HG03196 (cell line): ENCODE data around the gene FBXL13.
"Not testable (repeated sequence)": the region's sequence is repeated elsewhere in the genome, so short reads cannot be mapped to it uniquely, and the experiment has no call there.

Experiments used
- ATAC-seq: cut with Tn5 transposase; IDR thresholded peaks from one replicate; pipeline ENCODE4 v1.9.1; 2021; ENCODE audit not compliant: unreplicated experiment

Gene FBXL13

DNA sequence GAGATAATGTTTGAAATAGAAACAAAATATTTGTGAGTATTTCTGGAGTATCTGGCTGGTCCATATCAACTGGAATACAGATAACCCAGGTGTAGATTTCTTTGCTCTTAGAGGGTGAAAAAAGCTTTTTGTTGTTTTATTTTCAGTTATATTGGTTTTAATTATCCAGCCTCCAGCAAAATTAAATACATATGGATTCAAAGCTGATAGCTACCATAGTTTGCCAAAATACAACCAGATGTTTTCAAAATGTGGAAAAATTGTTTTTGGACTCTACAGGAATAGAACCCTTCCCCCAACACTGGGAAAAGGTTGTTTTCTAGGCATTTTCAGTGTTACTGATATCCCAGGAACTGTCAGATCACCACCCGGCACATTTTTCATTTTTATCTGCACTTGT is 131.7 kb downstream of the FBXL13 start:
- ATAC-seq, result no peak

GRCh38 chr7:102942181-102942866 is 132.3 kb downstream of the FBXL13 start:
- ATAC-seq, result no peak

DNA sequence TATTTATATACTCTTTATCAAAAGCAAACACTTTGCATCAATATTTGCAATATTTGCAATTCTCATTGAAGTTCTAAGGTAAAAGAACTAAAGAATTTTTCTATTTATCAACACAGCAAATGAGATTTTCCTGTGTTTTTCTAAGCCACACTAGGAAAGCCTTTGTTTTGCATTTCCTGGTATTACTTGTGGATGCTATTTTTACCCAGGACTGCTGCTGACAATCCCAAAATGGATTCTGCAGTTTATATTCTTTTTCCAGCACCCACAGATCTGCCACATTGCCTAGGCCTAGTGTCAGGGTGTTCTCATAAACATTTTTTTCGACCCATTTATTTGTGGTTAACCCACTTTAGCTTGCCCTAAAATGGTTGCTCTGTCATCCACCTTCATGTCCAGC is 135.9 kb downstream of the FBXL13 start:
- ATAC-seq, result no peak

DNA sequence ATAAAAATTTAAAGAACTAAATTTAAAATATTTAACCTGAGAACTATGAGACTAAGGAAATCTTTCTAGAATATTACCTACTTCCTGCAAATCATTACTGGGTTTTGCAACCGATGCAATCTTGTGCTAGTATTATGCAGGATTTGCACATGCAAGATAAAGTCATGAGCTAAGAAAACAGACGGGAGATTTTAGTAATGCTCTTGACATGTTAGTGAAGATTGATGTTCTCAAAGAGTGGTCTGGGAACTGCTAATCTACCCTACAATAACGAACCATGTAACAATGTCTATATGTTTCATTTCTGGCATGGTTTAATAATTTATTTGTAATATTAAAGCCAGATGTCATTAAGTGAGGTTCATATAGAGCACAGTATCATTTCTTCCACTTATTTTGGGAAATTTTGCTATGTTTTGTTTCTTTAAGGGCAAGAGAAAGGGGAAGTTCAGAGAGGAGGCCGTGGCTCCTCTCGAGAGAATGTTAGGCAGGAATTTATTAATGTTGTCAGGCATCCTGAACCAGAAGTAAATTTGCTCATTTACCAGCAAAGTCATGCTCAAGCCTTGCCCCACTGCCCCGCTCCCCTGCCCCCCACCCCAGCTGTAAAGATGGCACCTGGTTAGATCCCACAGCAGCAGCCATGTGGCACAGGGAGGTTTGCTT is 139.0 kb downstream of the FBXL13 start:
- ATAC-seq, result no peak

GRCh38 chr7:102934701-102935100 is 139.9 kb downstream of the FBXL13 start:
- no peak for ATAC-seq

GRCh38 chr7:102934239-102934638 is 140.4 kb downstream of the FBXL13 start:
- ATAC-seq, result no peak

DNA sequence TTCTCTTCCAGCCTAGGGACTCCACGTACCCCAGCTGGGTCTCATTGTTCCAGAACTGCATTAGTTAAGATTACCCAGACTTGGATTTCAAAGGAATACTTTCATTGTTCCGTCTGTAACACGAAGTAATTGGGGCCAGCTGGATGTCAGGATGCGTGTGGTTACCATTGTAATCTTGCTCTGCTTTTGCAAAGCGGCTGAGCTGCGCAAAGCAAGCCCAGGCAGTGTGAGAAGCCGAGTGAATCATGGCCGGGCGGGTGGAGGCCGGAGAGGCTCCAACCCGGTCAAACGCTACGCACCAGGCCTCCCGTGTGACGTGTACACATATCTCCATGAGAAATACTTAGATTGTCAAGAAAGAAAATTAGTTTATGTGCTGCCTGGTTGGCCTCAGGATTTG is 140.8 kb downstream of the FBXL13 start:
- no peak for ATAC-seq

DNA sequence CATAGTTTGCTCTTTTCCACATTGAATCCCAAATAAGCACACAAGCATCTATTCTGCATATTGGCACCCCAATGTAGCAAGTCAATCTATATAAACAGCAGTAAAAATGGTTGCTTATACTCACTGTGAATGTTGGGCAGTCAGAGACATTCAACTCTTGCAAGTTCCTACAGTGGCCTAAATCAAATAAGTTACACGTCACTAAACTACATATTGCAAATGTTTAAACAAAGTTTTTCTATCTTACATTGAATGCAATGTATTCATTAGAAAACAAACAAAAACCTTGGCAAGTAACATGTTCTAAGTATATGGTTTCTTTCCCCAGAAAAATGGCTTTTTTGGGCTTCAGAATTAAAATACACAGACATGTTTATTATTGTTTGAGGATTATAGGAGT is 142.8 kb downstream of the FBXL13 start:
- ATAC-seq, result no peak

- ATAC-seq, result no peak
Measured at GRCh38 chr7:102927312-102927933, 147.2 kb downstream of the FBXL13 start.

GRCh38 chr7:102926783-102927140 is 147.8 kb downstream of the FBXL13 start:
- ATAC-seq, result no peak

GRCh38 chr7:102925976-102926782 is 148.4 kb downstream of the FBXL13 start:
- ATAC-seq, result no peak

DNA sequence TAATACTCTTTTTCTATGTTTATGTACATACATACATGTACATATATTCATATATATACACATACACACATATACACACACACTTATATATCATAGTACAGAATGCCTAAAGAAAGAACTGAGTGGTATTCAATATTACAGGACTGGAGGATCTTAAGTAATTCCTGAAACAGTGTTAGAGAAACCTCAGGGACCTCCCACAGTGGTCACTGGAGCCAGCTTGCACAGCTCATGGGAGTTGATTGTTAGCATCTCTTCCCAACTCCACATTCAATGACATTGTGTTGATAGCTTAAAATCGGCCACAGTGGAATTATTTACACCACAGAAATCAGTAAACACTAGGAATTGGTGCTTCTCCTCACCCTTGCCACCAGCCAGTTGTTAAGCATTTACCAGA is 155.8 kb downstream of the FBXL13 start:
- no peak for ATAC-seq

- no peak for ATAC-seq
Measured at GRCh38 chr7:102917436-102918353, 156.9 kb downstream of the FBXL13 start.

DNA sequence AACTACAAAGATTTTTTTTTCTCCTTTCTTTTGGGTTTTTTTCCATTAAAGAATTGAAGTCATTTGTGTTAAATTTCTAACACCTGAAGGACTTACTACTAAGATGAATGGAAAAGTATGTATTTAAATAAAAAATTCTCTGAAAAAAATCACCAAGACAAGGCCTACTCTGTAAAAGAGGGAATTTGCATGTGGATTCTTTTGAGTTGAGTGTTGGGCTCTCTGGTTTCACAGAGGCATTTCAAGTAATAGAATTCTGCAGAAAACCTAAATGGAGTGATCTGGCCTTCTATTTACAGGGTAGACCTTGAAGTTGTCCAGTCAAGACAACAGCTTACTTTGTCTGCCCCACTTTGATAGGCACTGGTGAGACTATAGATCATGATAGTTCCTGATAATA is 157.7 kb downstream of the FBXL13 start:
- ATAC-seq, result no peak

DNA sequence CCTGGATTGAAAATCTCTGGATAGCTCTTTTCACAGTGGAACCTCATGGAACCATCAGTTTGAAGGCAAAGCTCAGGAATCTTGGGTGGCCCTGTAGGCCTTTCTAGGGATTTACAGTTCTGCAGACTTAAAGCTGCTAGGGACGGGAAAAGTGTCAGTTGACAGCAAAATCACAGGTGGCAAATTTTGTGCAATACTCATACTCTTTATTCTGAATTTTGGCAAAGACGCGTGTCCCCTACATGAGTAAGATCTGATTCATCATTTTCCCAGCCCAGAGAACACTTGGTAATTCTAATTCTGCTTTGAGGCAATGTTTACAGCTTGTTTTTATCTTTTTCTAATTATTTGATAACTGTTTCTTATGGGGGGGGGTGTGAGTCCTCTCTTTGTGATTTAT is 158.2 kb downstream of the FBXL13 start:
- no peak for ATAC-seq

- ATAC-seq, result no peak
Measured at GRCh38 chr7:102914585-102914984, 160.0 kb downstream of the FBXL13 start.

DNA sequence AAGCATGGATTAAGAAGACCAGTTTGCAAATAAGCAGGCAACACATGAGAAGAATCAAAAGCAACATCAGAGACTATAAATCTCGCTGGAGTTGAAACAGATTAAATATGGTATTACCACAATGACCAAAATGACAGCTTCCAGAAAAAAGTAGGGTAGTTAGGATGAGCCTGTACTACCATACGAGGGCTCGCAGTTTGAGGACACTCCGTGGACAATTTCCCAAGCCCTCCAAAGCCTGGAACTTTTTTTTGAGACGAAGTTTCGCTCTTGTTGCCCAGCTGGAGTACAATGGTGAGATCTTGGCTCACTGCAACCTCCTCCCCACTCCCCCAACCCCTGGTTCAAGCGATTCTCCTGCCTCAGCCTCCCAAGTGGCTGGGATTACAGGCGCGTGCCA is 160.8 kb downstream of the FBXL13 start:
- ATAC-seq, result no peak

GRCh38 chr7:102912742-102913141 is 161.9 kb downstream of the FBXL13 start, which contains the start of gene LRRC17:
Gene LRRC17, plus strand, starts transcription at chr7:102913000. Its CDS starts 20,914 bp downstream, at chr7:102933914.
- no peak for ATAC-seq

DNA sequence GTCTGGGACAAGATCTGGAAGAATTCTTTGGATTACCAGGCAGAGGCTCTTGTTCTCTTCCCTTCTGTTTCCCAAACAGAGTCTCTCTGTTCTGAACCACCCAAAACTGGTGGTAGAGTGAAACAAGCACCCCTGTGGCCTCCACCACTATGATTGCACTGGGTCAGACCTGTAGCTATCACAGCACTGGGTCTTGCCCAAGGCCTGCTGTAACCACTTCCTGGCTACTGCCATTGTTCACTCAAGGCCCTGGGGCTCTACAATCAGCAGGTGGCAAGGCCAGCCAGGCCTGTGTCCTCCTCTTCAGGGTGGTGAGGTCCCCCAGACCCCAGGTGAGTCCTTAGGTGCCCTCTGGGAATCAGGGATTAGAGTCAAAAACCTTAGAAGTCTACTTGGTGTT is 165.9 kb downstream of the FBXL13 start:
- no peak for ATAC-seq

DNA sequence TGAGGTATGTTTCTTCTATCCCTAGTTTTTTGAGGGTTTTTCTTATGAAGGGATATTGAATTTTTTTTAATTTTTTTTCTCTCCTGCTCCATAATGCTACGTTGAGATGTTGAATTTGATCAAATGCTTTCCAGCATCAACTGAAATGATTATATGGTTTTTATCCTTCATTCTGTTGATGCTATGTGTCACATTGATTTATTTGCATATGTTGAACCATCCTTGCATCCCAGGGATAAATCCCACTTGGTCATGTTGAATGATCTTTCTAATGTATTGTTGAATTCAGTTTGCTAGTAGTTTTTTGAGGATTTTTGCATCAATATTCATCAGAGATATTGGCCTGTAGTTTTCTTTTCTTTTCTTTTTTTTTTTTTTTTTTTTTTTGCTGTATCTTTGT is 171.0 kb downstream of the FBXL13 start:
- not testable (repeated sequence) for ATAC-seq
